ENCODE data around the gene BBS10.

DNA sequence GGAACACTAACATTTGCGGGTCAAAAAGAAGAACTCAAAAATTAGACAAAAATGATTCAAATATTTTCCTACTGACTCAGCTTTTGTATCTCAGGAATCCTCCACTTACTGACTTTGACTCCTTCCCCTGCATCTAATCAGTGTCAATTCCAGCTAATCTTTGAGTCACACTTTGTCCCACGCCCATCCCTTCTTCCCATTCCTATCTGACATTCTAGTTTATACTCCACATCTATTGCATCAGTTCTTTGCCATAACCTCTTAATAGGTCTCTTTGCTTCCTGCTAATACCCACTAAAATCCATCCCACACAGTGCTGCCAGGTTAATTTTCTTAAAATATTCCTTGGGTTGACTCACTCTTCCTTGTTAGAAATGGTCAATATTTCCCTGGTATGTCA lies 19.1 kb downstream of the BBS10 start:
- TF ChIP-seq, protein P1, sequence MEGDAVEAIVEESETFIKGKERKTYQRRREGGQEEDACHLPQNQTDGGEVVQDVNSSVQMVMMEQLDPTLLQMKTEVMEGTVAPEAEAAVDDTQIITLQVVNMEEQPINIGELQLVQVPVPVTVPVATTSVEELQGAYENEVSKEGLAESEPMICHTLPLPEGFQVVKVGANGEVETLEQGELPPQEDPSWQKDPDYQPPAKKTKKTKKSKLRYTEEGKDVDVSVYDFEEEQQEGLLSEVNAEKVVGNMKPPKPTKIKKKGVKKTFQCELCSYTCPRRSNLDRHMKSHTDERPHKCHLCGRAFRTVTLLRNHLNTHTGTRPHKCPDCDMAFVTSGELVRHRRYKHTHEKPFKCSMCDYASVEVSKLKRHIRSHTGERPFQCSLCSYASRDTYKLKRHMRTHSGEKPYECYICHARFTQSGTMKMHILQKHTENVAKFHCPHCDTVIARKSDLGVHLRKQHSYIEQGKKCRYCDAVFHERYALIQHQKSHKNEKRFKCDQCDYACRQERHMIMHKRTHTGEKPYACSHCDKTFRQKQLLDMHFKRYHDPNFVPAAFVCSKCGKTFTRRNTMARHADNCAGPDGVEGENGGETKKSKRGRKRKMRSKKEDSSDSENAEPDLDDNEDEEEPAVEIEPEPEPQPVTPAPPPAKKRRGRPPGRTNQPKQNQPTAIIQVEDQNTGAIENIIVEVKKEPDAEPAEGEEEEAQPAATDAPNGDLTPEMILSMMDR (IDR thresholded peaks at IDR 0.05) = no peak
- TF ChIP-seq POLR2A (IDR thresholded peaks at IDR 0.05; ENCODE audit: low read depth) (no peak), EP300 (IDR thresholded peaks at IDR 0.05) (no peak), POLR2AphosphoS5 (IDR thresholded peaks at IDR 0.05) (no peak)

Data from esophagus muscularis mucosa (tissue), 4 donors.